ENCODE measurements around the gene ZNF418.
"Not testable (repeated sequence)": the region's sequence is repeated elsewhere in the genome, so short reads cannot be mapped to it uniquely, and the experiment has no call there.

ZNF418 gene

DNA sequence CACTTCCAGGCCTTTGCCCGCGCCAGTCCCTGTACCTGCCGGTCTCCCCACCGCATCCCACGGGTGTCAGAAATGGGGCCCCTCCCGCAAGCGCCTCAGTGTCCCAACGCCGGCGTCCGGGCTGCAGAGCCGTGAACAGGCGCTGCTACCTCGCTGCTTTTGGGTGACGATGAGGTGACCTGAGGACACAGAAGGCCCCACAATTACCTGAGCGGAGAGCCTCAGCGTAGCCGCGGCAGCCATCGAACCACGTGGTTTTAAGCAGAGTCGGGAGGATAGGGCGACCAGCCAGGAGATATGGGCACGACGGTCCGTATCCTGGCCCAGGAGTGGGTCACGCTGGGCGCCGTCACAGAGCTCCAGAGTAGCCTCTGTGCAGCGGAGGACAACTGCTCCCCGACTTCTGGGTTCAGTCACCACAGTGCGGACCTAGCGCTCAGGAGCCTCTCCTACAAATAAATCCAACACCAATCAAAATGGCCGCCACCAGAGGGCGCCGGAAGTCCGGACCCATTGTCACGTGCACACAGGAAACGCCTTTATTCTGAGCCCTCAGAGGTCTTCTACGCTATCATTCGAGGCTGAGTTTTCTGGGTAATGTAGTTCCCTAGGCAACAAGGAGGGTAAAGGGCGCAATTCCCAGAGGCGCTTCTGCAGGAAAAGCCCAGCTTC is 46.5 kb downstream of the ZNF418 start, which contains the start of gene ZNF814:
Gene ZNF814 (minus strand): TSS at position 478 of the 672 bp plus-strand sequence. CDS start 235 bp downstream, at position 243.
- peak; percentile 88 for DNase-seq (ENCODE audit: low spot score)

DNA sequence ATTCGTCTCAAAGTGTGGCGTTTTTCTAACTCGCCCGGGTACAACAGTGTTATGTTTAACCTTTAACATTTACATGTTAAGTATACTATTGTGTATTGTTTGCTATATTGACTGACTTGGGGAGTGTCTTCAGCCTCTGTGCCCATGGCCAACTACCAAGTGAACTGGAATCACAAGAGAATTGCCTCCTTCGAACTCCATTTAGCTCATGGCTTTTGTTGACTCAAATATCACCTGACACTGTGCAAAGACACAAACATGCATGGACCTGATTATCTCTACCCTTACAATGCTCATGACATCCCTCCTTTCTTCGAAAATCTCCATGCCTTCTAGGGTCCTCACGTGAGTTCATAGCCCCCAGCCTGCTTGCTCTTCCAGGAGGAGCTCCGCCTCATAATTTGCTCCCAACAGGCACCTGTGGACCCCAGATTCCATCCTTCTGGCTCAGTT is 47.1 kb downstream of the ZNF418 start:
- no peak for DNase-seq (ENCODE audit: low spot score)

DNA sequence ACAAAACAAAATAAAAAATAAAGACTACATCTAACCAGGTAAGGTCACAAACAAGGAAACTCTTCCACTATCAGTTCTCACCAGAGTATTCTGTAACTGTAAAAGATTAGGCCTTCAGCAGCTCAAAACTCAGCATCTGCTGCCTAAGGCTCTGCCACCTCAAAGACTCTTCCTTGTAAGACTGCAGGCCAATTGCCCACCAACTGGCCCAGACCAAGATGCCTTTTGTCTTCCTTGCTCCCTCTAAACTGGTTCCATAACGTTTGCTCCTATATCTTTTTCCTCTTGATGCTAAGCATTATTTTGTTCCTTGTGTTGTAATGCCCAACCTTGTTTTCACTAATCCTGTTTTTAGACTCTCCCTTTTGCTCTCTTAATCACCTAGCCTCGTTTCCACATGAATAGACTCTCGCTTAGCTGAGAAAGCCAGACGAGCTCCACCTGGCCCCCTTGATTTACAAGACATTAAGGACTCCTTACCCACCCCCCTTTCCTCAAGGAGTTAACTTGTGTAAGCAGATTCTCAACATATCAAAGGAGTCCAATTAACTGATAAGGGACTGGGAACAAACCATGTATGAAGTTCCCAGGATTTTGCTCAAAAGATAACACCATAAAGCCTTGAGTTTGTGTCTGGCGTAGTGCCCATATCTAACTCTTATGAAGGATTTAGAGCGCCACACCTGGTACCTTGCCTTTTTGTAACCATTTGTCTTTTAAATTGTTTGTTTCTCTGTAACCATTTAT is 47.8 kb downstream of the ZNF418 start:
- DNase-seq (ENCODE audit: low spot score), result no peak

DNA sequence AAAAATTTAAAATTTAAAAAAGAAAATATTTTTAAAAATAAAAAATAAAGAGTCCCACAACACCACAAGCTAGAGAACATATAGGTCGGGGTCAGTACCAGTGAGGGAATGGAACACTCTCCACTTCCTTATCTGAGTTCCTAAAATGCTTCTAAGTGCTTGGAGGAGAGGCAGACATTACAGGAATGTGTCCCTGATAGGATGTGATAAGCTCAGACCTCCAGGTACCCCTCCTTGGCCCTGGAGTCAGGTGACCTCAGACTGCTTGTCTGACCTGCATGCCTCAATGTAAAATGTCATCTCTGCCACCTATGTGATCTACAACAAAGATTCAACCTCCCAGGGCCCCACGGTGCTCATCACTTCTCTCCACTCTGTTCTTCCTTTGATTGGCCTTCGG is 49.2 kb downstream of the ZNF418 start:
- DNase-seq (ENCODE audit: low spot score), result no peak

DNA sequence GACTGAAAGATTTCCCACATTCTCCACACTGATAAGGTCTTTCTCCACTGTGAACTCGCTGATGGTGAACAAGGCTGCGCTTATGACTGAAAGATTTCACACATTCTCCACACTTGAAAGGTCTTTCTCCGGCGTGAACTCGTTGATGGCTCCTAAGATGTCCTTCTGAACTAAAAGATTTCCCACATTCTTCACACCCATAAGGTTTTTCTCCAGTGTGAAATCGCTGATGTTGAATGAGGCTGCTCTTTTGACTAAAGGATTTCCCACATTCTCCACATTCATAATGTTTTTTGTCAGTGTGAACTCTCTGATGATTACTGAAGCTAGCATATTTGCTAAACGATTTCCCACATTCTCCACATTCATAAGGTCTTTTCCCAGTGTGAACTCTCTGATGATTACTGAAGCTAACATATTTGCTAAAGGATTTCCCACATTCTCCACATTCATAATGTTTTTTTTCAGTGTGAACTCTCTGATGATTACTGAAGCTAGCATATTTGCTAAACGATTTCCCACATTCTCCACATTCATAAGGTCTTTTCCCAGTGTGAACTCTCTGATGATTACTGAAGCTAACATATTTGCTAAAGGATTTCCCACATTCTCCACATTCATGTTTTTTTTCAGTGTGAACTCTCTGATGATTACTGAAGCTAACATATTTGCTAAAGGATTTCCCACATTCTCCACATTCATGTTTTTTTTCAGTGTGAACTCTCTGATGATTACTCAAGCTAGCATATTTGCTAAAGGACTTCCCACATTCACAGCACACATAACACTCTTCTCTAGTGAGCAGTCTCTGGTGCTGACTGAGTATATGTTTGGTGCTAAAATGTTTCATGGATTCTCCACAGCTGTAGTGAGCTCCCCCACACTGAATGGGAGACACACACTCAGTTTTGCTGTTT is 61.1 kb downstream of the ZNF418 start:
- DNase-seq (ENCODE audit: low spot score), result not testable (repeated sequence)

DNA sequence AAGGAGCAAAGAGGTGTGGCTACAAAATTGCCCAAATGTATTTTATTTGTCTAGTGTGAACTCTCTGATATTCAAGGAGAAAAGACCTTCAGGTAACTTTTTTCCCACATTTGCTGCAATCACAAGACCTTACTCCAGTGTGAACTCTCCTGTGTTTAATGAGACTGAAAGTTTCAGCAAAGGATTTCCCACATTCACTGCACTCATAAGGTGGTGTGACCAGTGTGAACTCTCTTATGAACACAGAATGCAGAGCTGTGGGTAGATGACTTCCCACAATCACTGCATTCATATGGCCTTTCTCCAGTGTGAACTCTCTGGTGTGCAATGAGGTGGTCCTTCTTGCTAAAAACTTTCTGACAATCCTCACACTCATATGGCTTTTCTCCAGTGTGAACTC is 62.8 kb downstream of the ZNF418 start:
- no peak for DNase-seq (ENCODE audit: low spot score)
